H1 (cell line): ENCODE results near the gene MRPL36. TPM values are rescaled to one million over a fixed set of nuclear protein-coding genes. Genes with fewer than 3 reads are reported as not detected.

Experiments used
- CEBPB ChIP-seq: IDR thresholded peaks from 2 replicates; pipeline ENCODE4 v1.6.1; 2012; ENCODE audit warnings: low read depth, low read length
- RFX5 ChIP-seq: IDR thresholded peaks from 2 replicates; pipeline ENCODE4 v1.6.1; 2011; ENCODE audit warnings: low read depth, low read length, improper control_type of control experiment, borderline replicate concordance
- polyA plus RNA-seq, 7 experiments: library from polyadenylated mRNA; depleted of rRNA in 3 of 7; stranded (reverse) in 5 of 7; unstranded in 2 of 7; fragments of >200 nt in 5 of 7; fragments of 200-250 nt in 2 of 7; gene quantifications; 1 replicate in 5 of 7; 2 replicates in 1 of 7; 4 replicates in 1 of 7; pipeline versions ENCODE4 v1.2.1 to v1.2.3, GENCODE V29; 2011 to 2013; ENCODE audit warnings: missing spikeins in 2 of 7, mixed read lengths in 2 of 7
- total RNA-seq: library from RNA; stranded (reverse); fragmentation: NEBNext Ultra II Directional; extraction: Animal tissue kit (Norgen Biotek cat#: 25700); gene quantifications from 2 replicates; pipeline ENCODE4 v1.2.1, GENCODE V29; 2021
- TF ChIP-seq, protein P1 (sequence below): IDR thresholded peaks from 2 replicates; pipeline ENCODE4 v1.6.1; 2011; ENCODE audit warnings: low read length, improper control_type of control experiment
- TF ChIP-seq, protein P2 (sequence below): IDR thresholded peaks from 2 replicates; pipeline ENCODE4 v1.6.1; 2012; ENCODE audit warnings: inconsistent platforms

MRPL36 gene
- total and polyA plus RNA-seq, 2 of the 8 experiments (the other 6 are each of a cell fraction or from before 2014, with no cell fraction given) = 56.3 to 81.5 TPM

DNA sequence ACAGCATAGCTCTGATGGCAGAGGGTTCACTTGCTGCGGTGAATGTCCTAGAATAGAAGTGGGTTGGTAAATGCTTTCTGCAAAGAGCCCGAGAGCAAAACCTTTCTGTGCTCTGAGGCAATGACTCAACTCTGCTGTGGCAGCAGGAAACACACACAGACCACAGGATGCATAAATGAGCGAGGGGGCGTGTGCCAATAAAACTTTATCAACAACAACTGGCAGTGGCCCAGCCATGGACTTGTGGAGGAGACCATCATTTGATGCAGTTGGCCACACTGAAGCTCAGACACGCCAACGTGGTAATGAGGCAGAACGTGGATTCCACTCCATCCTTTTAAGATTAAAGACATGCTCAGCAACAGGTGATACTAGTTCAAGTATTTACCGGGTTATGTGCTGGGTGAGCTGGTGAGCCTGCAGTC lies 6.8 kb downstream of the MRPL36 start (continued):
- TF ChIP-seq, protein P1, sequence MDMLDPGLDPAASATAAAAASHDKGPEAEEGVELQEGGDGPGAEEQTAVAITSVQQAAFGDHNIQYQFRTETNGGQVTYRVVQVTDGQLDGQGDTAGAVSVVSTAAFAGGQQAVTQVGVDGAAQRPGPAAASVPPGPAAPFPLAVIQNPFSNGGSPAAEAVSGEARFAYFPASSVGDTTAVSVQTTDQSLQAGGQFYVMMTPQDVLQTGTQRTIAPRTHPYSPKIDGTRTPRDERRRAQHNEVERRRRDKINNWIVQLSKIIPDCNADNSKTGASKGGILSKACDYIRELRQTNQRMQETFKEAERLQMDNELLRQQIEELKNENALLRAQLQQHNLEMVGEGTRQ = no peak
- no peak for TF ChIP-seq CEBPB
- no peak for TF ChIP-seq RFX5
- TF ChIP-seq, protein P2, sequence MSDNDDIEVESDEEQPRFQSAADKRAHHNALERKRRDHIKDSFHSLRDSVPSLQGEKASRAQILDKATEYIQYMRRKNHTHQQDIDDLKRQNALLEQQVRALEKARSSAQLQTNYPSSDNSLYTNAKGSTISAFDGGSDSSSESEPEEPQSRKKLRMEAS = no peak
- TF ChIP-seq, all 59 proteins: peak for 0
